NCI-H146 treated with DMSO at 0.1 percent for 48 hours (cell line): ENCODE data around the gene PLEKHD1.

Experiments
- DNase-seq: peaks from one replicate; lab custom pipeline; 2025; ENCODE audit not compliant: unreplicated experiment; lab: John Stamatoyannopoulos, UW

PLEKHD1 gene

DNA sequence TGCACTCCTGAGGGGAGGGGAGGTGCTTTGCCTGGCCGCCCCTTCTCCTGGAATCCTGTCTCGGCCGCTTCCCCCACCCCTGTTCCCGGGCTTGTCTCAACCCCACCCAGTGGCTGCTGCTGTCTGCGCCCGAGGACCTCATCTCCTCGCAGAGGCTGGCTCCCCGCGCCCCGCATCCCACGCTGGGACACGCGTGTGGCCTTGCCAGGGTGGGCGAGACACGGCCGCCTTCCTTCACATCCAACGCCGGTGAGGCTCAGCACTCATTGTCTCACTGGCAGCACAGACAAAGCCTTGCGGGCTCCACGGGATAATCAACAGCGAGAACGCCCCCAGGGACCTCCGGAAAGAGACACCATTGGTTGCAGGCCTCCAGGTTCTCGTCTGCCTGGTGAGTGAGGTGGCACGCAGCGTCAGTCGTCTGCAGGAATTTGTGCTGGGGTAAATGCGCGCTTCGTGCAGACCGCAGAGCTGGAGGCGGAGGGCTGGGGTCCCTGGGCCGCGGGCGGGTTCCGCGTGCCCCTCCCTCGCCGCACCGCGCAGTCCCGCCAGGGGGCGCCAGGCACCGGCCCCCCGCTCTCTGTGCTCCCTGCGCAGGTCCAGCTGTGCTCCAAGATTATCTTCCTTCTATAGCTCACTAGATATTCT, 63.3 kb downstream of the PLEKHD1 start:
- peak; percentile 48 for DNase-seq

DNA sequence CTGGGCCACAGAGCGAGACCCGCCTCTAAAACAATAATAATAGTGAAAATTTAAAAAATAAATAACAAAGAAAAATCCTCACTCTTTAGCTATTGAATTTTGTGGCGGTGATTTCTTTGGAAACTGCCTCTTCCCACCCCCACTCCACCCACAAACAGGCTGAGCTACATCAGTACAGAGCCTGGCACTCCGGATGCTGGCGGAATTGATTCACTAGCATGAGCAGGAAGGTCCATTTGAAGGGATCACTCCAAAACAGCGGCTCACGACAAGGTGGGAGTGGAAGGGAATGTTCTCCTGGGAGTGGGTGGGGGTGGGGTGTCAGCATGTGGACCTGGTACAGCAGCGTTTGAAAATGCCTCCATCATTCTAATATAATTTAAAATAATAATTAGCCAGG, 64.0 kb downstream of the PLEKHD1 start:
- DNase-seq, result no peak

DNA sequence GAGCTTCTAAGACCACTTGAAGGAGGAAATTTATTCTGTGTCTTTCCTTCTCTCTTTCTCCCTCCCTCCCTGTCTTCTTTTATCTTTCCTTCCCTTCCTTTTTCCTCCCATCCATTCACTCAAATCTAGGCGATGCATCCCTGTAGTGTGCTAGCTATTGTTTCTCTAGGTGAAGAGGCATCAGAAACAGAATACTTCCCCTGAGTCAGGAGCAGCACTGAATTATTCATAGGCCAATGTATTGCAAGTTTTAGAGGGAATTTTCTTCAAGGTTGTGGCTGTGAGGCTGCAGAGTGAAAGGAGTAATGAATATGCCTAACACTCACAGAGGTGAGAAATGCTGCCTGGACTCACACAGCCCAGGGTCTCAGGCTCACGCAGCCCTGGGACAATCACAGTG, 67.0 kb downstream of the PLEKHD1 start:
- DNase-seq, result no peak

DNA sequence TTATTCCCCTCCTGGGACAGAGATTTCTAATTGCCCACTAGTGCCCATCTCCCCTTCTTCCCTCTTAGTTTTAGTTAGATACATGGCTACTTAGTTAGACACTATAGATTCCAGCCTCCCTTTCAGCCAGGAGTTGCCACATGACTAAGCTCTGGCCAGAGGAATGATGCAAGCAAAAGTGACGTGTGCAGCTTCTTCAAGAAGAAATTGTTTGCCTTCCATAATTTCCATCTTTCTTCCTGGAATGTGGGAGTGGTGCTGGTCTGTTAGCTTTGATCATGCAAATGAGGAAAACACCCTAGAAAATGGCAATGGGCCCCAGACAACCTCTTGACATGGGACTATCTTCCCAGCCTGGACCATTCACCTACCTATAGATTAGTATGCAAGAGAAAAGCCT, 68.7 kb downstream of the PLEKHD1 start:
- DNase-seq, result no peak

DNA sequence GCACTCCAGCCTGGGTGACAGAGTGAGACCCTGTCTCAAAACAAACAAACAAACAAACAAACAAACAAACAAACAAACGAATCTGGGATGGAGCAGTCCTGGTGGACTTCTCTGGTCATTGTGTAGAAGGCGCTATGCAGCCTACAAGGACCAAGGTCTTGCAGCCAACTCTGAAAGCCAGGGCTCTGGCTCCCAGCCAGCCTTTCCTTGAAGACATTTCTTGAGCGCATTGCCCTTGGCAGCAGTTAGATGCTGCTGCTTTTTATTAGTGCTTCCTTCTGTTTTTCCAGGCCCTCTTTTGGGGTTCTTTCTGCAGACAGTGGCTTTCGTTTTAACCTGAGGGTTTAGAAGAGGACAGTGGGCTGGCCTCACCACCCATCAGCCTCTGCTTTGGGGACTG, 70.0 kb downstream of the PLEKHD1 start:
- no peak for DNase-seq

DNA sequence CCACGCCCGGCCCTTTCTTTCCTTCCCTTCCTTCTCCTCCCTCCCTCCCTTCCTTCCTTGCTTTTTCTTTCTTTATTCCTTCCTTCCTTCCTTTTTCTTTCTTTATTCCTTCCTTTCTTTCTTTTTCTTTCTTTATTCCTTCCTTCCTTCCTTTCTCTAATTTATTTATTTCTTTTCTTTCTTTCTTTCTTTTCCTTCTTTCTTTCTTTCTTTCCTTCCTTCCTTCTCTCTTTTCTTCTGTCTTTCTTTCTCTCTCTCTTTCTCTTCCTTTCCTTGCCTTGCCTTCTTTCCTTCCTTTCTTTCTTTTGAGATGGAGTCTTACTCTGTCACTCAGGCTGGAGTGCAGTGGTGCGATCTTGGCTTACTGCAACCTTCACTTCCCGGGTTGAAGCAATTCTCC, 74.2 kb downstream of the PLEKHD1 start:
- DNase-seq, result no peak

DNA sequence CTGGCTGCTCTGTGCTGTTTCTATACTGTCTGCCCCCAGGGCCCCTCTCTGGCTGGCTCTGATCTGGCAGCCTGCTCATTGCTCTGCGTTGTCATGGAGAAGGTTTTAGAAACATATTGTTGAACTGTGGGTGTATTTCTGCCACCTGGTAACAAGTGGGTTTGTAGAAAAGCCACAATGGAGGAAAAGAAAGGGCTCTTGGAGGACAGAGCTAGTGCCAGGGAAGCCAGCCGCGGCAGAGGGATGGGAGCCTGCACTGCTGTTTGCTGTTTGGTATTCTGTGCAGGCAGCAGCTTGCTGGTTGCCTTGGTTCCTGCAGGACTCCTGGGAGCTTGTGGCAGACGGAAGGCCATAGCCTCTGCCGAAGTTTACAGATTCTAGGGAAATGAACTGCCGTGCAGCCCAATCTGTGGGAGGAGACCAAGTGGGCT, 75.1 kb downstream of the PLEKHD1 start:
- peak; percentile 43 for DNase-seq

DNA sequence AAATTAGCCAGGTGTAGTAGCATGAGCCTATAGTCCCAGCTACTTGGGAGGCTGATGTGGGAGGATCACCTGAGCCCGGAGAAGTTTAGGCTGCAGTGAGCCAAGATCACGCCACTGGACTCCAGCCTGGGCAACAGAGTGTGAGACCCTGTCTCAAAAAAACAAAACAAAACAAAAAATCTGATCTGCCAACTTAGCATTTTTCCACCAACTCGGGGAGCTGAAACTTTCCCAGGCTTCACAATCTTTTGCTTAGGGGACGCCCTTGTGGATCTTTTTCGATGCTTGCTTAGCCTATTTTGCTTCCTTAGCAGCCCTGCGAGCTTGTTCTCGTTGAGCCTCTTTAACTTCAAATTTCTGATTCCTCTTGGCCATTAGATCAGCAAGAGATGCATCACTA, 76.3 kb downstream of the PLEKHD1 start:
- DNase-seq, result no peak

DNA sequence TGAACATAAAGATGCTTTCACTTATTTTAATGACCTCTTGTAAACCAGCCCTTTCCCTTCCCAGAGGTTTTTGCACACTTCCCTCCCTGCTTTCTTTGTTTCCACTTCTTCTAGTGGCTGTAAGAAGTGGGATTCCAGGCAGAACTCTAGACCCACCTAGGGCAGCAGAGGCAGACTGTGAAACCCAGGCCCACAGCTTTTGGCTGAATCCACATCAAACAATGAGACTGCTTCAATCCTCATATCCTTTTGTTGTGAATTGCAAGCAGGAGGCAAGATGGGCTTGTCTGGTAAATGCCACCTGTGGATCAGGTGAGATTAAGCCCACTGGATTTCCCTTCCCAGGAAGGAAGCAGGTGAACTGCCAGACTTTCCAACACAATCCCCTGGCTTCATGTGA, 77.4 kb downstream of the PLEKHD1 start:
- peak; percentile 16 for DNase-seq

DNA sequence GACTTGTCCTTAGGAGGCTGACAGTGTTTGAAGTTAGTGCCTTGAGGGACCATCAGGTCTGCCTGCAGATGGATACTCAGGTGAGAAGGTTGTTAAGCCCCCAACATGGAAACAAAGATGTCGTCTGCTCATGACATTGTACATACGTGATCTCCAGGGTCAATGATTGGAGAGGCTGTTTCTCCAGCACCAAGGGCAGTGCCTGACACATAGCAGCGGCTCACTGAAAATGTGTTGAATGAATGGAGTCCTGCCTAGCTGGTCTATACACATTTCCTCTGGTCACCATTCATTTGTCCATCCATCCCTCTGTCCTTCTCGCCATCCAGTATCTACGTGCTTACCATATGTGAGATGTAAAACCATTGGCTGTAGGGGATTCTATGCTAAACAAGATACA, 83.0 kb downstream of the PLEKHD1 start:
- DNase-seq, result no peak

DNA sequence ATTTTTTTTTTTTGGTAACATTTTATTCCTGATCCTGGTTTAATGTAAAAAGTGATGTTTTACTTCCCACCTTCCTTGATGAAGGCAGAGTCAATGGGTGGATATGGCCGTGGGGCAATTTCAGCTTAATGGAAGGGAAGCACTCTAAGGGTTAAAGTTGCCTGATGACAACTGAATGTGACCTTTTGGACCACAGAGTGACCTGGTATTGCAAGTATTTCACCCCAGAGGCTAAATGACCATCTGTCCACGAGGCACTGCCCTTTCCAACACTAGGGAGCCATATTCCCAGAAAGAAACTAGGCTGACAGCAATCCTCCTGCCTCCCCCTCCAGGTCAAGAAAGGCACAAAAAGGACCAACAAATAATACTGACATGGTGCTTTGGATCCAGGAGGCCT, 85.3 kb downstream of the PLEKHD1 start:
- DNase-seq, result no peak

DNA sequence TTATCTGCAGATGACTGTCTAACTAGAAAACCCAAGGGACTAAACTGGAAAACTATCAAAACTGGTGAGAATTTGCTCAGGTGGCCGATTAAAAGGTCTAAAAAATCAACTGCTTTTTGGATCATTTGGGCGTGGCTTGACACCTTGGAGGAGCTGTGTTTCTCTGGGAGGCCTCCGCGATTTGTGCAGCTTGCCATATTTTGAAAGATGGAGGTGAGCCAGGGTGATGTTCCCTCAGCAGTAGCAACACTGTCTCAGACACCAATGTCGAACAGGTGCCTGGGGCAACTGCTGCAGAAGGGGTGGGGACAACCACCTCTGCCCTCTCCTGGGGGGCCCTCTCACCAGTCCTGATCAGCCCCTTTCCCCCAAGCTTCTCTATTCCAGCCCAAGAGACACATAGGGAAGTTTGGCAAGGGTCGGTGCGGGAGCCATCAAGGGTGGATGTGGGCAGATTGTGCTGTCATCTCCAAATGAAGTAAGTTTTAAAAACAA, 86.4 kb downstream of the PLEKHD1 start:
- DNase-seq, result no peak

DNA sequence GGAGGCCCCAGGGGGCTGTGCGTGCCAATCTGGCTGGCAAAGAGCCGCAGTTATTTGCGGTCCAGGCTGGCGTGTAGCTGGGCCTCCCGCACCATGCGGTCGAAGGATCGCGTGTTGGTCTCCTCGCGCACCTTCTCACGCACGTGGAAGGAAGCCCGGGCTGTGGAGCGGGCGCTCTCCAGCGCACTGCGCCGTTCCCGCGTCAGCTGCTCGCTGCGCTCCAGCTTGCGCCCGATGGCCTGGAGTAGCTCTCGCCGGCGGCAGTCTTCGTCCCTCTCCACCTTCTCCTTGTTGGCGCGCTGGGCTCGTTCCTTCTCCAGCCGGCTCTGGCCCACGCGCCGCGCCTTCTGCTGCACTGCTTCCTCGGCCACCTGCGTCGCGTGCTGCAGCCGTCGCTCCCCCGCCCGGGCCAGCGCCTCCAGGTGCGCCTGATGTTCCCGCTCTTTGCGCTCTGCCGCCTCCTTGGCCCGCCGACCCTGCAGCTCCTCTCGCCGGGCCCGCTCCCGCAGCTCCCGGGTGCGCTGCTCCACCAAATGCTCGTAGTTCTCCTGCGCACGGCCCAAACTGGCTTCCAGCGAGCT, 87.0 kb downstream of the PLEKHD1 start:
- DNase-seq, result no peak

DNA sequence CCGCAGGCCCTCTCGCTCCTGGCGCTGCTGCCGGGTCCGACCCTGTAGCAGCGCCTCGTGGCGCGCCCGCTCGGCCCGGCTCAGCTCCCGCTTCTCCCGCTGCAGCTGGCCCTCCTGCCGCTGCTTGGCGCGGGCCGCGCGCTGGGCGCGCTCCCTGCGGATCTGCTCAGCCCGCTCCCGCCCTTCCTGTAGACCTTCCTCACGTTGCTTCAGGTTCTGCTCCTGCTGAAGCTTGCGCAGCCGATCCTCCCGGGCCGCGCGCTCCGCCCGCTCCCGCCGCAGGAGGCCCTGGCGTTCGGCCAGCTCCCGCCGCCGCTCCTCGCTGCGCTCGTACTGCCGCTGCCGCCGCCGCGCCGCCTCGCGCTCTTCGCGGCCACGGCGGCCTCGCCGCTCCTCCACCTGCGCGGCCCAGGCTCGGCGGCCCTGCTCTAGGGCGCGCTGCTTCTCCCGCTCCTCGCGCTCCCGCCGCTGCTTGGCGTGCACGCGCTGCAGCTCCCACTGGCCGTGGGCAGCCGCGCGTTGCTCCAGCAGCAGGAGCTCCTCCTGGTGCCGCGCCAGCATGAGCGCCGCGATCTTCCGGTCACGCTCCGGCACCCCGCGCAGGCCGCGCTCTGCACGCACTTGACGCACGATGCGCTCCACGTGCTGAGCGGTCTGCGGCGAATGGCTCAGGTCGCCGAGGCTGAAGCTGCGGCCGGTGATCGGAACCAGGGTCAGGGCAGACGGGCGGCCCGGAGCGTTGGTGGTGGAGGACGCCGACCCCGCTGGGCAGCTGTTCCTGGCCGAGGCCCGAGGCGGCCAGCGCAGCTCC, 87.7 kb downstream of the PLEKHD1 start:
- no peak for DNase-seq

DNA sequence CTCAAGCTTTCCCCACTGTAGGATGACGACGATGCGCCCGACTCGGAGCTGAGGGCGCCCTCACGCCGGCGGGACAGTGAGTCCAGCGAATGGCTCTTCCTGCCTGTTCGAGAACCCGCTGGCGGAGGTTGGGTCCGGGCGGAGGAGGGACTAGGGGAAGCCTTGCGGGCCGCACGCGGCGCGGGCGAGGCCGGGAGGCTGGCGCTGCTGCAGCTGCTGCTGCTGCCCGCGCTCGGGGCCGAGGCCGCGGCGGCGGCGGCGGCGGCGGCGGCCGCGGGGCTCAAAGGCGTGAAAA, 88.3 kb downstream of the PLEKHD1 start:
- DNase-seq, result no peak

DNA sequence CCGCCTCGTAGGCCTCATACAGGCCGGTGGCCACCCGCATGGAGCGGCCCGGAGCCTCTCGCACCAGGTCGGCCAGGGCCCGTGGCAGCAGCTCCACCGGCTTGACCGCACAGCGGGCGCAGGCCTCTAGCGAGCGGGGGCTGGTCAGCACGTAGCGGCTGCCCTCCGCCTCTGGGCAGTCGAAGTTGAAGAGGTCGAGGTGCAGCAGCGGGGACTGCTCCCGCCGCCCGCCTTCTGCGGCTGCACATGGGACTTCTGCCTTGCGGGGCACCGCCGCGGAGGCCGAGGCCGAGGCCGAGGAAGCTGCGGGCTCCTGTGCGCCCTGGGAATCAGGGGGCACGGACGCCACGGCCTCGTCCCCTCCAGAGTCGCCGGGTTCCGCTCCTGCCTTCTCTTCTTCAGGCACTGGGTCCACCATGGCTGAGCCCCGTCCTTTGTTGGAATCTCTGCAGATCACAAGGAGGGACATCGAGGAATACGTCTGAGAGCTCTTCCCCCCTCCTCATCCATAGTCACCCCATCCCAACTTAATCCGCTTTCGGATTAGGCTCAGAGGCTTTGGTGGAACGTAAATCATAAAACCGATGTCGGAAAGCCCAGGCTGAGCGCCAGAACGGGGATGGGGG, 88.8 kb downstream of the PLEKHD1 start:
- DNase-seq, result no peak

DNA sequence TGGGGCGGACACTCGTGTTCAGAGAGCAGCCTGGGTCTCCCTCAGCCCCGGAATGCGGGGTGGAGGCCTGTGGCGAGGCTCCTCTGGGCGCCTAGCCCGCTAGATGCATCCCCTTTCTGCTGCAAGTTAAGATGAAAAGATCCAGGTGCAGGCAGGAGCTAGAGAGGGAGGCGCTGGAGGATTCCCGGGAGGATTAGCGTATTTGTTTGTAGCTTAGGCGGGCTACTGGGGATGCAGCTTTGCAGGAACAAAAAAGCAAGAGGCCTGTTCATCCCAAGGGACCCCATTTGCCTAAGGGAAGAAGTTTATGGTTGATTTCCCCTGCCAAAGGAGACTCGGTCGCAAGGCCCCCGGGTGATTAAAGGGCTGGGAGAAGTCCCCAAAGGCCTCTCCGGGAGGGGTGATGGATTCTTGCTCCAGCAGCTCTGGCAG, 89.3 kb downstream of the PLEKHD1 start:
- no peak for DNase-seq

DNA sequence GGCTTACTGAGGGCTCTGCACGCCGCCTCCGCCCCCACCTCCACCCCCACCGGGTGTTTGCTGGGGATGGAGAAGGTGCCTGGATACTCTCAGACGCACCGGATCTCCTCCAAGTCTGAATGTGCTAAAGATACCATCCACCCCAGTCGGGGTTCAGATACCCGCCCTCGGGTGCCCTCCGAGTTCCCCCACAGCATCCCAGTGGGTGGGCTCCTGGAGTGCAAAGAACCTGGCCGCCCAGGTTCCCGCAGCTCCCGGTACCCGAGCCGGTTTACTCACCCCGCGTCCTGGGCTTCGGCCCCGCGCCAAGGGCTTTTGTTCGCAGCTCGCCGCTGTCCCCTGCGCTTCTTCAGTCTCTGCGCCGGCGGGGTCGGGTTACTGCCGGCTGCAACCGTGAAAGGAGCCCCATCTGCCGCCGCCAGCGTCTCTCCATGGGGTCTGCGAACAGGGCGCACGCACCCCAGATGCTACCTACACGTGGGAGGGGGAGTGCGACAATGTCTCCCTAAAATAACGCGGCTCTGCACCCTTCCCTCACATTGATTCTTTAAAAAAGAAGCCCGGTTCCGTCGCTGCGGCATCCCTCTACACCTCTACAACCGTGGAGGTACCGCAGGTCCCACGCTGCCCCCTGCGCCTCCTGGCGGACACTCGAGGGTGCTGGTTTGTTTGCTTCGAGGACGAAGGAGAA, 89.9 kb downstream of the PLEKHD1 start, which contains the start of gene CCDC177:
CCDC177 (minus strand) TSS at position 609 of the 691 bp plus-strand sequence. CDS start 1,249 bp downstream, outside the sequence.
- peak; percentile 44 for DNase-seq

DNA sequence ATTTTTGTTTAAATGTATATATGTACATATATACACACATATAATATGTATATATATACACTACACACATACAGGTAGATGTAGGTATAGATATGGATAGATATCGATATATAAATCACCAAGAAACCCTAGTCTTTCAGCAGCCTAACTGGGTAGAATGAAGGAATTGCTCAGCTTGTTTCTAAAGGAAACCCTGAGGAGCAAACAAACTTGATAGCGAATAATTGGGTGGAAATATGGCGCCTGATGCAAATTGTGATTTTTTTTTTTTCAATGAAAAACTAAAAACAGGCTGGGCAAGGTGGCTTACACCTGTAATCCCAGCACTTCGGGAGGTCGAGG, 90.4 kb downstream of the PLEKHD1 start:
- no peak for DNase-seq

DNA sequence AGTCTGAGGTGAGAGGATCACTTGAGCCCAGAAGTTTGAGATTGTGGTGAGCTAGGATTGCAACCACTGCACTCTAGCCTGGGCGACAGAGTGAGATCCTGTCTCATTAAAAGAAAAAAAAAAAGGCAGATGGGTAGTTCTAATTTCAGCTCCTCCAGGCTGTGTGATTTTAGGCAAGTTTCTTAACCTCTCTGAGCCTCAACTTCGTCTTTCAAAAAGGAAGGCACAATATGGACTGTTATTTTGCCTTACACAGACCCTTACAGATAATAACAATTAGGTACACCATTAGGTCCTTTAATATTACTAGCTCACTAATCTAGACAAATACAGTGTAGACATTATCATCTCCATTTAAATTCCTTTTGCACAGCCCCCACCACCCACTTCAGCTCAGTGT, 94.9 kb downstream of the PLEKHD1 start:
- no peak for DNase-seq

DNA sequence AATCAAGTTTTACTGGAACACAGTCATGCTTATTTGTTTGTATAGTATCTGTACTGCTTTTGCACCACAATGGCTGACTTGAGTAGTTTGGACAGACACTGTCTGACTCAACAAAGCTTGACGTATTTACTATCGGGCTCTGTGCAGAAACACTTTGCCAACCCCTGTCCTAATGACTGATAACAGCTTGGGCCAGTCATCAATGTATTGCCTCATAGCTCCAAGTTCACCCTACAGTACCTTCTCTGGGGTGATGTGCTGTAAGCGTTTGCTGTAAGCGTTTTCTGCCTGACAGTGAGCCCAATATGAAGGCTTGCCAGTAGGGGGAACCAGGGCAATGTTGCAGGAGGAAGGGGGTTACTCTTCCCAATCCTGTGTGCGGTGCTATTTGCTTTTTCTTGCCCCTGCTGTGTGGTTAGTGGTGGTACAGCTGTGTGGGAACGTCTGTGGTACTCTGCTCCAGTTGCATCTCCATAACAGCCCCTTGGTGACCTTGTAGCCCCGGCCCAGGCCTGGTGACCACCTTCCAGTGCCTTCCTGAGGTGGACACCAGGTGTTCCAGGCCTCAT, 95.6 kb downstream of the PLEKHD1 start:
- peak; percentile 57 for DNase-seq
